GM13976 (cell line): ENCODE data around the gene AGFG2.

ENCODE experiments used
- DNase-seq: peaks from one replicate; pipeline ENCODE4 v3.0.0; 2012; ENCODE audit warnings: low spot score
- in situ Hi-C: fragments of 300-500 bp; cut with MboI; formaldehyde crosslinking; loops from one replicate; pipeline ENCODE4 v1.12.0; 2022; ENCODE audit warnings: low sequenced_read_pairs, mixed read lengths, inconsistent platforms; ENCODE audit not compliant: unreplicated experiment
- TF ChIP-seq, protein P1 (sequence below): IDR thresholded peaks from 2 replicates; pipeline ENCODE4 v1.5.1; 2012; ENCODE audit warnings: borderline replicate concordance, mild to moderate bottlenecking; ENCODE audit not compliant: insufficient read depth; ENCODE audit errors: extremely low read depth, missing control alignments, control extremely low read depth

AGFG2 gene

DNA sequence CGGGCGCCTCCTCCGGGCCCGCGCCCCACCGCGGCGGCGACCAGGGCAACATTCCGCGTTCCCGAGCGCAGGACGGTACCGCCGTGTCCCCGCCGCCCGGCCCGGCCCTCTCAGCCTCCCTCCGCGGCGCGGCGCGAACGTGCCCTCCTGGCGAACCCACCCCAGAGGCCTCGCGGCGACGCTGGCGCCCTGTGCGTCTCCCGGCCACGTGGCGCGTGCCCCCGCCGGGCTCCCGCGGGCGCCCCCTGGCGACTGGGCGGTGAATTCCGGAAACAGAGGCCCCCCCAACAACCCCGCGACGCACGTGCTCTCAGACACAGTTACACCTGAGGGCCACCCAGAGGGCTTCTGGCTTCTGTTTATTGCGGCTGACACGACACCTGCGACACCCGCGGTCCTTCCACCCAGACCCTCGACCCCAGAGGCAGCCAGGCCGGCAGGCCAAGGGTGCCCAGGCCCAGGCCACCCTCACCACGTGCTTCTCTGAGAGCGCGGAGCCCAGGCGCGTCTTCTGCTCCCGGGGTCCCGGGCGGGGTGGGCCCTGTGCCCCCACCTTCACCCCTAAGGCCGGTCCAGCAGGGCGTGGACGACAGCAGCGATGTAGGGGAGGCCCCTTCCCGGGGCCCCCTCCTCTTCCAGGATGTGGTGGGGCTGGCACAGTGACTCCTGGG, 34.8 kb downstream of the AGFG2 start, which contains the start of gene SAP25:
Gene SAP25, minus strand, starts transcription at position 210 of the 671 bp plus-strand sequence. Its CDS starts 158 bp downstream, at position 52.
- DNase-seq: no peak
- in situ Hi-C loops: loop anchor here (25.0 kb wide), 1 partner anchor 112 kb away; the partner anchor contains the start of gene SPACDR
- TF ChIP-seq, protein P1, sequence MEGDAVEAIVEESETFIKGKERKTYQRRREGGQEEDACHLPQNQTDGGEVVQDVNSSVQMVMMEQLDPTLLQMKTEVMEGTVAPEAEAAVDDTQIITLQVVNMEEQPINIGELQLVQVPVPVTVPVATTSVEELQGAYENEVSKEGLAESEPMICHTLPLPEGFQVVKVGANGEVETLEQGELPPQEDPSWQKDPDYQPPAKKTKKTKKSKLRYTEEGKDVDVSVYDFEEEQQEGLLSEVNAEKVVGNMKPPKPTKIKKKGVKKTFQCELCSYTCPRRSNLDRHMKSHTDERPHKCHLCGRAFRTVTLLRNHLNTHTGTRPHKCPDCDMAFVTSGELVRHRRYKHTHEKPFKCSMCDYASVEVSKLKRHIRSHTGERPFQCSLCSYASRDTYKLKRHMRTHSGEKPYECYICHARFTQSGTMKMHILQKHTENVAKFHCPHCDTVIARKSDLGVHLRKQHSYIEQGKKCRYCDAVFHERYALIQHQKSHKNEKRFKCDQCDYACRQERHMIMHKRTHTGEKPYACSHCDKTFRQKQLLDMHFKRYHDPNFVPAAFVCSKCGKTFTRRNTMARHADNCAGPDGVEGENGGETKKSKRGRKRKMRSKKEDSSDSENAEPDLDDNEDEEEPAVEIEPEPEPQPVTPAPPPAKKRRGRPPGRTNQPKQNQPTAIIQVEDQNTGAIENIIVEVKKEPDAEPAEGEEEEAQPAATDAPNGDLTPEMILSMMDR: no peak

DNA sequence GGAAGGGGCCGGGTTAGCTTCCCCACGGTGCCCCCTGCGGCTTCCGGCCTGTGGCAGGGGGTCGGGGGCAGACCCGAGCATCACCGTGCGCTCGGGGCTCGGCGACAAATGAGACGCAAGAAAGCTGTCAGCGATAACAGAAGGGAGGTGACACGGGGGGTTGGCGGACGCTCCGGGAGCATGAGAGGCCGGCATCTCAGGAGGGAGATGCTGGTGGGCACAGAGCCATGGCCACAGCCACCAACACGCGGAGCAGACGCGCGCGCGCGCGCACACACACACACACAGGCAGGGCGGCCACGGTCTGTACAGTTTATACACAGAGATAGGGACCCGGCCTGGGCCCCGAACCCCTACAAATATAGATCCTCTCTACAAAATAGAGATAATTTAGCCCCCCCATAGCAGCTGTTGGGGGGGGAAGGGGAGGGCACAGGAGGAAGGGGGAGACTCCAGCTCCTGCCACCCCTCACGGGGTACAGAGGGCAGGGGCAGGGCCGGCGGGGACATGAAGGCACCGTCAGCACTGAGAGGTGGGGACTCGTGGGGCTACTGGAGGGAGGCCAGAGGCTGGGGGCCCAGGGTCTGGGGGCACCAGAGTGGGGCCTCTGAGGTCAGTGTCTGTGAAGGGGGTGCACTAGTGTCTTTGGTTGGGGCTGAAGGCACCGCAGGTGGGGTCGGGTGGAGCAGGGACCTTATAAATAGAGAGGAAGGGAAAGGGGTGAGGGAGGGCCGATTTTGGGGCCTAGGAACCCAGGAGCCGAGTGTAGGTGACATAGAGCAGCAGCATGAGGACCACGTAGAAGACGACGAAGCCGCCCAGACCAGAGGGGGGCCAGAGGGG, 35.6 kb downstream of the AGFG2 start:
- in situ Hi-C loops: loop anchor here (25.0 kb wide), 1 partner anchor 112 kb away; the partner anchor contains the start of gene SPACDR
- DNase-seq: no peak
- TF ChIP-seq, protein P1: no peak

DNA sequence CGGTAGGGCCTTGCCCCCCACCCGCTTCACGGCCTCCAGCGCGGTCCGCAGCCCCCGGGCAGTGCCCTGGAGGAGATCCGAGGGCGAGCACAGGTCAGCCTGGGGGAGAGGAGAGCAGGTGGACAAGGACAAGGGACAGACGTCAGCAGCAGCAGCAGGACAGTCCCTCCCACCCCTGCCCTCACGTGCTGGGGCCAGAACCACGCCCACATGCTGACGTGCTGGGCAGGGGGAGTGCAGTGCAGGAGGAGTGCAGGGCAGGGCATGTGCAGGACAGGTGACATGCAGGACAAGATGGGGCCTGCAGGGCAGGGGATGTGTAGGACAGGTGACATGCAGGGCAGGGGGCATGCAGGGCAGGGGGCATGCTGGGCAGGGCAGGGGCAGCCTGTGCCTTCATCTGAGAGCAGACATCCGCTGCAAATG, 36.2 kb downstream of the AGFG2 start:
- no peak for DNase-seq
- in situ Hi-C loops: no loop called here
- TF ChIP-seq, protein P1: no peak

DNA sequence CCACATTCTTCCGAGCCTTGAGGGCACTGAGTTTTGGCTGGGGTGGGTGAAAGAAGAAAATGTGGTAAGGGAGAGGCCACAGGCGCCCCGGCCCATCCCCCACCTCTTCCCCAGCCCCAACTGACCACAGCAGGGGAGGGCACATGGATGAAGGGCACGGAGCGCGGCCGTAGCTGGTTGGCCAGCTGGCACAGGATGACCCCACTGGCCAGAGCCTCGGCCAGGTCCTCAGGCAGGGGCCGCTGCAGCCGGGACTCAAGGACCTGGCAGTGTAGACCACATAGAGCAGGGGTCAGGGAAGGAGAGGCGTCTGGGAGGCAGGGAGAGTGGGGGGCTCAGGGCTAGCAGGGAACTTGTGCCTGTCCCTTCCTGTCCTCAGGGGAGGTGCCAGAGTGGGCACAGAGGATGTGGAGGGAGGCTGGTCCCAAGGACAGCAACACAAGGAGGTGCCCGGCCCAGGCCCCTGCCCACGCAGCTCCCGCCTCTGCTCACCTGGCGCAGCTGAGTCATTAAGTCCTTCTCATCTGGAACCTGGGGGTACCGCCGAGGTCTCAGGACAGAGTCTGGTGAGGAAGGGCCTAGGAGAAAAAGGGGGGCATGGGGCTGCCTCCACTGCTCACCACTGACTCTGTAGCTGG, 36.9 kb downstream of the AGFG2 start:
- DNase-seq: no peak
- TF ChIP-seq, protein P1: no peak
- in situ Hi-C loops: no loop called here

DNA sequence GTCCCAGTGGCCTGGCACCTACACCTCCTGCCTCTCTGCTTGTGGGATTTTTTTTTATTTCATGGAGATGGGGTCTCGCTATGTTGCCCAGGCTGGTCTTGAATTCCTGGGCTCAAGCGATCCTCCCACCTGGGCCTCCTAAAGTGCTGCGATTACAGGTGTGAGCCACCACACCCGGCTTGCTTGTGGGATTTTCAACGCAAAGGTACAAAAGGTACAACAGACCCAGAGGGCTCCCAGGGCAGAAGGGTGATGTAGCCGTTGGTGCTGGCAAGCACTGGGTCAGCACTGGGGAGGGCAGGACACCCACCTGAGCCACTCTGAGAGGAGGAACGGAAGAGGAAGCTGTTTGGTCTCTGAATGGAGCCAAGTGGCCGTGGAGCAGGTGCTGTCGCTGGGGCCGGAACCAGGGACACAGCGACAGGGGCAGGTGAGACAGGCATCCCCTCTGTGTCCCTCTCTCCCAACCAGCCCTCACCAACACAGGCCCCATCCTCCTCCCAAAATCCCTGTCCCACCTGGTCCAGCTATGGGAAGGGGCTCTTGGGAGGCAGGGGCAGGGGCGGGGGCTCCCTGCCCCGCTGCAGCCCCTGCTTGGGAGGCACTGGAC, 37.5 kb downstream of the AGFG2 start:
- TF ChIP-seq, protein P1: no peak
- in situ Hi-C loops: no loop called here
- no peak for DNase-seq

DNA sequence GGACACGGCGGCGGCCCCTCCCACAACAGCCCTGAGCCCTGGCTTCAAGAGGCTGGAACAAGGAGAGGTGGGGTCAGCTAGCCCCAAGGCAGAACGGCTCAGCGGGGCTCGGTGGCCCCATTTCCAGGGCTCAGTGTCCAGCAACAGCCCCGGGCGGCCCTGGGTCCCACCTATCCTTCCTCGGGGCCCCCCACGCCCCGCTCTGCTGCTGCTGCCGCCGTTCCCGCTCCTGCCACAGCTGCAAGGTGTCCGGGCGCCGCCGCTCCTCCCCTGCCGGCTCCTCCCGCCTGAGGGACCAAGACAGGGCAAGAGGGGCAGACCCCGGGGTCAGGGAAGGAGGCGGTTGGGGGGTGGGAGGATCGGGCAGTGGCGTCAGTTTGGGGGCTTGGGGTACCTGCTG, 38.1 kb downstream of the AGFG2 start:
- in situ Hi-C loops: no loop called here
- TF ChIP-seq, protein P1: no peak
- no peak for DNase-seq
